ENCODE results near the gene ADRA2C.
A peak's percentile ranks its signal among the peaks of the same experiment; 100 is the strongest.

Gene ADRA2C

GRCh38 chr4:3790006-3790561 is 23.9 kb downstream of the ADRA2C start:
- no peak for TF ChIP-seq TEAD4 (IDR thresholded peaks at IDR 0.05)
- TF ChIP-seq EP300 (IDR thresholded peaks at IDR 0.05; ENCODE audit: borderline replicate concordance) = no peak
- no peak for TF ChIP-seq MAX (IDR thresholded peaks at IDR 0.05)
- no peak for TF ChIP-seq ZBTB7A (IDR thresholded peaks at IDR 0.05; ENCODE audit: low read depth)
- TF ChIP-seq RAD21 (IDR thresholded peaks at IDR 0.05; ENCODE audit: low read depth) = no peak
- TF ChIP-seq CEBPB (IDR thresholded peaks at IDR 0.05) = no peak
- TF ChIP-seq CREB1 (IDR thresholded peaks at IDR 0.05; ENCODE audit: low read depth) = no peak
- no peak for TF ChIP-seq YY1 (IDR thresholded peaks at IDR 0.05; ENCODE audit: low read depth)
- no peak for TF ChIP-seq USF1 (IDR thresholded peaks at IDR 0.05)
- no peak for TF ChIP-seq TAF1 (IDR thresholded peaks at IDR 0.05; ENCODE audit: low read depth)
- TF ChIP-seq TCF12 (IDR thresholded peaks at IDR 0.05; ENCODE audit: low read depth) = no peak

GRCh38 chr4:3791256-3791655 is 25.1 kb downstream of the ADRA2C start:
- TF ChIP-seq CREB1 (IDR thresholded peaks at IDR 0.05; ENCODE audit: low read depth) (no peak), USF1 (IDR thresholded peaks at IDR 0.05) (no peak), RAD21 (IDR thresholded peaks at IDR 0.05; ENCODE audit: low read depth) (no peak), TEAD4 (IDR thresholded peaks at IDR 0.05) (no peak), TCF12 (IDR thresholded peaks at IDR 0.05; ENCODE audit: low read depth) (no peak), FOXM1 (IDR thresholded peaks at IDR 0.05; ENCODE audit: borderline replicate concordance, low read depth) (no peak), YY1 (IDR thresholded peaks at IDR 0.05; ENCODE audit: low read depth) (no peak), TAF1 (IDR thresholded peaks at IDR 0.05; ENCODE audit: low read depth) (no peak), EGR1 (IDR thresholded peaks at IDR 0.05) (no peak), REST (IDR thresholded peaks at IDR 0.05; ENCODE audit: low read depth) (no peak), ZBTB7A (IDR thresholded peaks at IDR 0.05; ENCODE audit: low read depth) (no peak), MAX (IDR thresholded peaks at IDR 0.05) (no peak), CEBPB (IDR thresholded peaks at IDR 0.05) (no peak), EP300 (IDR thresholded peaks at IDR 0.05; ENCODE audit: borderline replicate concordance) (no peak), NFIC (IDR thresholded peaks at IDR 0.05) (no peak)

GRCh38 chr4:3791910-3792542 is 25.8 kb downstream of the ADRA2C start:
- no peak for TF ChIP-seq EP300 (IDR thresholded peaks at IDR 0.05; ENCODE audit: borderline replicate concordance)
- peak; percentile 74 for TF ChIP-seq MAX (IDR thresholded peaks at IDR 0.05)
- no peak for TF ChIP-seq FOXM1 (IDR thresholded peaks at IDR 0.05; ENCODE audit: borderline replicate concordance, low read depth)
- no peak for TF ChIP-seq EGR1 (IDR thresholded peaks at IDR 0.05)
- peak; percentile 98 for TF ChIP-seq REST (IDR thresholded peaks at IDR 0.05; ENCODE audit: low read depth)
- TF ChIP-seq USF1 (IDR thresholded peaks at IDR 0.05) = peak; percentile 27; the same call in 1 of the 2 replicates
- TF ChIP-seq NFIC (IDR thresholded peaks at IDR 0.05) = no peak; the same call in 1 of the 2 replicates
- TF ChIP-seq TCF12 (IDR thresholded peaks at IDR 0.05; ENCODE audit: low read depth) = no peak
- TF ChIP-seq CEBPB (IDR thresholded peaks at IDR 0.05) = no peak
- no peak for TF ChIP-seq CREB1 (IDR thresholded peaks at IDR 0.05; ENCODE audit: low read depth)
- TF ChIP-seq YY1 (IDR thresholded peaks at IDR 0.05; ENCODE audit: low read depth) = no peak
- TF ChIP-seq TEAD4 (IDR thresholded peaks at IDR 0.05) = peak; percentile 62
- peak; percentile 47; the same call in 1 of the 2 replicates for TF ChIP-seq RAD21 (IDR thresholded peaks at IDR 0.05; ENCODE audit: low read depth)
- no peak for TF ChIP-seq TAF1 (IDR thresholded peaks at IDR 0.05; ENCODE audit: low read depth)

GRCh38 chr4:3792813-3793212 is 26.6 kb downstream of the ADRA2C start:
- TF ChIP-seq TAF1 (IDR thresholded peaks at IDR 0.05; ENCODE audit: low read depth) (no peak), RAD21 (IDR thresholded peaks at IDR 0.05; ENCODE audit: low read depth) (peak; percentile 37)

- TF ChIP-seq NFIC (IDR thresholded peaks at IDR 0.05) (no peak), ZBTB7A (IDR thresholded peaks at IDR 0.05; ENCODE audit: low read depth) (no peak), RAD21 (IDR thresholded peaks at IDR 0.05; ENCODE audit: low read depth) (no peak), FOXM1 (IDR thresholded peaks at IDR 0.05; ENCODE audit: borderline replicate concordance, low read depth) (no peak), EP300 (IDR thresholded peaks at IDR 0.05; ENCODE audit: borderline replicate concordance) (no peak), USF1 (IDR thresholded peaks at IDR 0.05) (no peak), TEAD4 (IDR thresholded peaks at IDR 0.05) (no peak), REST (IDR thresholded peaks at IDR 0.05; ENCODE audit: low read depth) (no peak), CEBPB (IDR thresholded peaks at IDR 0.05) (no peak), TAF1 (IDR thresholded peaks at IDR 0.05; ENCODE audit: low read depth) (no peak), TCF12 (IDR thresholded peaks at IDR 0.05; ENCODE audit: low read depth) (no peak), EGR1 (IDR thresholded peaks at IDR 0.05) (no peak), MAX (IDR thresholded peaks at IDR 0.05) (no peak), YY1 (IDR thresholded peaks at IDR 0.05; ENCODE audit: low read depth) (no peak), CREB1 (IDR thresholded peaks at IDR 0.05; ENCODE audit: low read depth) (no peak)
These were observed 27.4 kb downstream of the ADRA2C start for GRCh38 chr4:3793545-3793944.
